GM12873 (cell line): ENCODE results near the gene PPP2R3B.

Source experiments
- TF ChIP-seq, protein P1 (sequence below): IDR thresholded peaks from 2 replicates; pipeline ENCODE4 v1.5.1; 2012; ENCODE audit warnings: low read depth, mild to moderate bottlenecking, moderate library complexity, low read length, control low read depth; ENCODE audit not compliant: insufficient read depth; ENCODE audit errors: missing control alignments

PPP2R3B gene

DNA sequence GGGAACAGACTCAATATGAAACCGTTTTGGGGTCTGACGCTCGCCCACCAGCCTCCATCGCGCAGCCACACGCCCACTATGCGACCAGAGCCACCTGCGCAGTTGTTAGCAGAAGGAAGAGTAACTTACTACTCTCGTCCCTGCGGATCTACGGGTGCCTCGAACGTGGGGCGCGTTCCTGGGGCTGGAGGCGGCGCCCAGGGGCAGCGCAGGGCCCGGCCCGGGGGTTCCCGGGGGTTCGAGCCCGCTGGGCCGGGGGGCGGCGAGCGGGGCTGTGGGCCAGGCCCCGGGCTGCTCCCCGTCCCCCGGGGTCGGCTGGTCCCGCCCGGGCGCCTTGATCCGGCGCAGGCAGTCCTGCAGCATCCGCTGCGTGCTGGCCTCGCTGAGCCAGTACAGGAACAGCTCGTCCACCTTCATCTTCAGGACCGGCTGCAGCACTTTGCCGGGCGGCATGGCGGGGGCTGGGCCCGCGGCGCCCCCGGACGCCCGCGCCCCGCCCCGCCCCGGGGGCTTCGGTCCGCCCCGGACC, 404 bp downstream of the PPP2R3B start:
- TF ChIP-seq, protein P1, sequence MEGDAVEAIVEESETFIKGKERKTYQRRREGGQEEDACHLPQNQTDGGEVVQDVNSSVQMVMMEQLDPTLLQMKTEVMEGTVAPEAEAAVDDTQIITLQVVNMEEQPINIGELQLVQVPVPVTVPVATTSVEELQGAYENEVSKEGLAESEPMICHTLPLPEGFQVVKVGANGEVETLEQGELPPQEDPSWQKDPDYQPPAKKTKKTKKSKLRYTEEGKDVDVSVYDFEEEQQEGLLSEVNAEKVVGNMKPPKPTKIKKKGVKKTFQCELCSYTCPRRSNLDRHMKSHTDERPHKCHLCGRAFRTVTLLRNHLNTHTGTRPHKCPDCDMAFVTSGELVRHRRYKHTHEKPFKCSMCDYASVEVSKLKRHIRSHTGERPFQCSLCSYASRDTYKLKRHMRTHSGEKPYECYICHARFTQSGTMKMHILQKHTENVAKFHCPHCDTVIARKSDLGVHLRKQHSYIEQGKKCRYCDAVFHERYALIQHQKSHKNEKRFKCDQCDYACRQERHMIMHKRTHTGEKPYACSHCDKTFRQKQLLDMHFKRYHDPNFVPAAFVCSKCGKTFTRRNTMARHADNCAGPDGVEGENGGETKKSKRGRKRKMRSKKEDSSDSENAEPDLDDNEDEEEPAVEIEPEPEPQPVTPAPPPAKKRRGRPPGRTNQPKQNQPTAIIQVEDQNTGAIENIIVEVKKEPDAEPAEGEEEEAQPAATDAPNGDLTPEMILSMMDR = no peak

- TF ChIP-seq, protein P1 = no peak
Observed at GRCh38 chrX:384861-385260, 1.8 kb downstream of the PPP2R3B start.

DNA sequence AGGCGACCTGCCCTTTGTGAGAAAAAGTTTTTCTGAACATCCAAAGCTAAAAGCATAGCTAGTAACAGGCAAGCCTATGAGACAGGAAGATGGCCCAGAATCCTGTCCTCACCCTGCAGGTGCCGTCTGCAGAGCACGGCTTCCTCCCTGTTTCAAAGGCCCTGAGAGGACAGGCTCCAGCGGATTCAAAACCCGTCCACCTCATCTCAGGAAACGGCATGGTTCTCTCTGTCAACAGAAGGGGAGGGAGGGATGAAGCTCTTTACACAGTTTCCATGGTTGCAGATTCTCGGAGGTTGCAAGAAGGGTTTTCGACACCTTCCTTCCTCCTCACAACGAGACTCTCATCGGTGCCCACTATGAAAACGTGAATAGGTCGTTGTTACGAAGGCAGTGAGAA, 8.3 kb downstream of the PPP2R3B start:
- TF ChIP-seq, protein P1 = no peak

- TF ChIP-seq, protein P1 = no peak
Observed at GRCh38 chrX:375181-376036, 11.3 kb downstream of the PPP2R3B start.

DNA sequence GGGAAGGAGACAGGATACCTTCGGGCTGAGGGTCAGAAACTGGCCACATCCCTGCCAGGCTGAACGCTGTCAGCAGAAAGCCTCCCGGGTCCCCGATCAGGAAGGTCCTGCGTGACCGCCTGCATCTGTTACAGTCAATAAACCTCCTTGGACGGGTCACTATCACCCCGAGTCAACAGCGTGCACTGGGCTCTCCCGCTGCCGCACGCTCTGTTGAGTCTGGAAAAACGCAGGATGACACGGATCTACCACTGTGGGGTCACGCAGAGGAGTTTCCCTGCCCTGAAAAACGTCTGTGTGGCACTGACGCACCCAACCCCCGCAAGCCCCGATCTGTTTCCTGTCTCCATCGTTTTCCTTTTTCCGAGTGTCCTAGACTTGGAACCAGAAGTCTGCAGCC, 12.1 kb downstream of the PPP2R3B start:
- TF ChIP-seq, protein P1 = no peak

- TF ChIP-seq, protein P1 = no peak
Observed at GRCh38 chrX:373641-374471, 12.9 kb downstream of the PPP2R3B start.
